Stimulated activated CD8-positive, alpha-beta memory T cell treated with anti-CD3 and anti-CD28 coated beads, Interleukin-15, amount 100 ng/mL, for 24 hours (primary cell): ENCODE measurements around the gene TMC6.

ENCODE experiments used
- DNase-seq: peaks from one replicate; pipeline ENCODE4 v3.0.0-alpha.2; 2020; ENCODE audit warnings: low read depth

Gene TMC6

DNA sequence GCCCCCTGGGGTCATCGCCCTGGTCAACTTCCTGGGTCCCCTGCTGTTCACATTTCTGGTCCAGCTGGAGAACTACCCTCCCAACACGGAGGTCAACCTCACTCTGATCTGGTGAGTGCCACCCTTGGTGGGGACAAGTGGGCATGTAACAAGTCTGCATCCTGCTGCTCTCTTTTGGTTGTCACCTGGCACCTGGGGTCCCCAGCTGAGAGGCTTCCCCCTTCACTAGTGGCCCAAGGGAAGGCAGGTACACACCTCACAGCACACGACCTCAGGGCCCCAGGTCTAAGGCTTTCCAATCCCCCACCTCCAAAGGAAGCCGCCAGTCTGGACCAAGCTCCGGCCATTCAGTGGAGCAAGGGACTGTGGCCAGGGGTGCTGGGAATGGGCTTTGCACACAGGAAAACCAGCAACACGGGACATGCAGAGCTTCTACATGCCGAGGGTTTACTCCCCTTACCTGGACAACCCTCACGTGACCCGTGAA, 6.4 kb upstream of the TMC6 start:
- DNase-seq: no peak

GRCh38 chr17:78133971-78134898, 5.7 kb upstream of the TMC6 start:
- DNase-seq: no peak

- no peak for DNase-seq
Measured at GRCh38 chr17:78133179-78133951, 4.8 kb upstream of the TMC6 start.

DNA sequence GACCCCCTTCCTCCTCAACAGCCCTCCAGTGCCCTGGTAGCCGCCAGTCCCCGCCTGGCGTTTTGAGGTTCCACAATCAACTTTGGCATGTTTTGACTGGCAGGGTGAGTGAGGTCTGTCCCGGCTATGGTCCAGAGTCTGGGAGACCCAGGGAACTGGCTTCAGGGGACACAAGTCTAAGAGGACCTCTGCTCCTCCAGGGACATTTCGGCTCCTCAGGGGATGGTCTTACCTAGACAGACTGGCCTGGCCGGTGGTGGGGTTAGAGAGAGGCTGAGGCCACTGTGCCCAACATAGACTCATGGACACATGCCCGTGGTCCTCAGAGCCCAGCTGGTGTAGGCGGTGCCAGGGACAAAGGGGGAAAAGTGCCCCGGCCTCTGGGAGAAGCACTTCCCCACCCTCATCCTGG, 4.2 kb upstream of the TMC6 start:
- no peak for DNase-seq

DNA sequence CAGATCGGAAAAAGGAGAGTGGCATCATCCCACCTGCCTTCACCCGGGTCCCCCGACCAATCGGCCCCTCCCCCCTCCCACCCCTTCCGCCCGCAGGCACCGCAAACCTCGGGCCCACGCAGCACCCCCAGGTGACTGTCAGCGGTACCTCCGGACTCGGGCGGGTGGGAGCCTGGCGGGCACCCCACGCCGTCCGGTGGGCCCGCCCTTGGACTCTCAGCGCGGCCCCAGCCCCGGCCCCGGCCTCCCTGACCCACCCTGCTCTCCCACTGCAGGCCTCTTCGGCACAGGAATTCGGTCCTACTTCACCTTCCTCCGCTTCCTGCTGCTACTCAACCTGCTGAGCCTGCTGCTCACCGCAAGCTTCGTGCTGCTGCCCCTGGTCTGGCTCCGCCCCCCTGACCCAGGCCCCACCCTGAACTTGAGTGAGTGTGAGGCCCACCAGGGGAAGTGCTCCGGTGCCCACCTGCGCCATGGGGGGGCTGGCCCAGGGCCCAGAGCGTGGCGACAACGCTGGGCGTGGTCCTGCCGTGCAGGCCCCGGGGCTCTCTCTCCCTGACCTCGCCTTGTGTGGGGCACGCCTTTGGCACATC, 3.6 kb upstream of the TMC6 start:
- DNase-seq: no peak

- DNase-seq: no peak
Measured at GRCh38 chr17:78131172-78132083, 2.9 kb upstream of the TMC6 start.

- no peak for DNase-seq
Measured at GRCh38 chr17:78130437-78131101, 2.0 kb upstream of the TMC6 start, which contains the start of gene TMC8. Gene TMC8, plus strand, starts transcription at chr17:78130771. Its CDS starts 818 bp downstream, at chr17:78131589.

- DNase-seq: no peak
Measured at GRCh38 chr17:78130090-78130436, 1.5 kb upstream of the TMC6 start.

DNA sequence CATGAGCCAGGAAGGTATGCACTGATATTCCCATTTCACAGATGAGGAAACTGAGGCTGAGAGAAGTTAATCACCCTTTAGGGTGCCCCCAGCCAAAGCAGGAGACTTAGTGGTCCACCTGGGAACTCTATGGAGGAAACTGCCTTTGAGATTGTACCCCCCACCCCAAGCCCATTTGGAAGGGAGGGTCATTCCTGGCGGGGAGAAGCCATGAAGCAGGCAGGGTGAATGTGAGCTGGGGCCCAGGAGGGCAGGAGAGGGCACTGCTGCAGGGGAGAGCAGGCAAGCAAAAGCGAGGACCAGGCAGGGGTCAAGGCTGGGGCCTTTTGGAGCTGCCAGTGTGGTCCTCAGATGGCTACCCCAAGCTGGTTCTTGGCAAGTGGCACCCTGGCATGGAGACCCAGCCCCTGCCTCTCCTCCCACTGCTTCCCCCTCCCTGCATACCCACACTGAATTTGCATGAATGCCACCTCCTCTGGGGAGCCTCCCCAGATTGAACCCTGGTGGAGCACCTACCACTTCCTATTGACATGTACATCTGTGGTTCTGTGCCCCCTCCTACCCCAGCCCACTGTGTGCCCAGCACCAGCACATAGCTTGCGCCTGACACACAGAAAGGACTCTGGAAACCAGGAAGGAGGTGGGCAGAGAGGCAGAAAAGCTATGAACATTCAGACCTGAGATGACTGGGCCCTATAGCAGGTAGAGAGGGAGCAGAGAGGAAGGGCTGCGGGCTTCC, 965 bp upstream of the TMC6 start:
- no peak for DNase-seq

GRCh38 chr17:78127888-78128550, 536 bp downstream of the TMC6 start:
- DNase-seq: no peak

DNA sequence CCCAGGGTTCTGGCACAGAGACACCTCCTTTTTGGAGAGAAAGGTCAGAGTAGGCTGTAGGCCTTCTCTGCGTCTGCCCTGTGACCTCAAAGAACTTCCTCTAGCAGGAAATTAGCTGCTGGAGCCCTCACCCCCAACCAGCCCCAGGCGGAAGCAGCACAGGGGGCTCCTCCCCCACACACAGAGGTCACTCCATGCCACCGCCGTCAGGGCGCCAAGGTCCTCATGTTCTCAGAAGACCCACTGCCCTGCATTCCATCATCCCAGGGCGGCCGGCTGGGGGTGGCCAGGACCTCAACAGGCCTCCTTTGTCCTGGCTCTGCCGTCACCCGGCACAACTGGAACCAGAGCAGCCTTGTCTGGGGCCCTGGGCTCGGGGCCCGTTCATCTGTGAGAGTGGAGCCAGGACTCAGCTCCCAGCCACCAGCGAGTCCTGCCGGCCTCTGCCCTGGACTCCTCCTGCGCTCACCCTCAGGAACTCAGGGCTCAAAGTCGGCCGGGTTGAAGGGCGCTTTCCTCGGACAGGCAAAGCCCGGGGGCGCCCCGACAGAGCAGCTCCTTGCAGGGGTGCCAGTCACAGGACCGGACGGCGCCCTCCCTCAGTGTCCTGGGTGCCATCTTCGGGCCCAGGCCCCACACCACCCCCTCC, 1.2 kb downstream of the TMC6 start:
- DNase-seq: no peak

GRCh38 chr17:78126895-78127238, 1.7 kb downstream of the TMC6 start:
- DNase-seq: no peak

DNA sequence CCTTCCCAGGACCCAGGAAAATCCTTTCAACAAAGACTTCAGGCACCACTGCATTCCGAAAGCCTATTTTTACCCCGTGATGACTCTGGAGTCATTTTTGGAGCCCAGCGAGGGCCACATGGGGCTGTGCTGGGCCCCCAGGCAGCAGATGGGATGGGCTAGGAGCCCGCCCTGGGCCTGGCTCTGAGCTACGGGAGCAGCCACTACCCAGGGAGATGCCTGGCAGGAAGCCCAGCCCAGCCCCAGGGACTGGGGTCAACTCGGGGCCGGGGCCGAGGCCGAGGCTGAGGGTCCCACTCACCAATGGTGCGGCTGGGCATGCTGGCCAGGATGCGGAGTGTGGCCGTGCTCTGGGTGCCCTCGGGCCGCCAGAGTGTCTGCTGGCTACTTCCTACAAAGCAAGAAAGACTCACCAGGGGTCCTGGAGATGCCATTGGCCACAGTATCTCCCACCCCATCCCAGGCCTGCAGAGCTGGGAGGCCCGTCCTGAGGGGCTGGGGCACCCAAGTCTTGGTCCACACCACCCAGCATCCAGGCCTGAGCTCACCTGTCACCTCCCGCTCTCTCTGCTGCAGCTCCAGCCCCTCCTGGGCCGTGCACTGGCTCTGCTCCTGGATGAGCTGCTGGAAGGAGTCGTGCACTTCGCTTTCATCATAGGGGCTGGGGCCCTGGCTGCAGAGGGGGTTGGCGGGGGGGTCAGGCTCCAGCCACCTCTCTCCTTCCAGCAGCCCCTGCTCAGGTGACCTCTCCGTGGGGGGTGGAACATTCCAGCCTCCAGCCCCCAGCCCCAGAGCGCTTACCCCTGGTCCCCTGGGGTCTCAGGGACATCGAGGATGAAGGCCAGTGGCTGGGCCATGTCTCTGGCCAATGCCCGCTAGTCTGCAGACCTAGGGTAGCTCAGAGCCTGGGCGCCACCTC, 2.3 kb downstream of the TMC6 start:
- no peak for DNase-seq

DNA sequence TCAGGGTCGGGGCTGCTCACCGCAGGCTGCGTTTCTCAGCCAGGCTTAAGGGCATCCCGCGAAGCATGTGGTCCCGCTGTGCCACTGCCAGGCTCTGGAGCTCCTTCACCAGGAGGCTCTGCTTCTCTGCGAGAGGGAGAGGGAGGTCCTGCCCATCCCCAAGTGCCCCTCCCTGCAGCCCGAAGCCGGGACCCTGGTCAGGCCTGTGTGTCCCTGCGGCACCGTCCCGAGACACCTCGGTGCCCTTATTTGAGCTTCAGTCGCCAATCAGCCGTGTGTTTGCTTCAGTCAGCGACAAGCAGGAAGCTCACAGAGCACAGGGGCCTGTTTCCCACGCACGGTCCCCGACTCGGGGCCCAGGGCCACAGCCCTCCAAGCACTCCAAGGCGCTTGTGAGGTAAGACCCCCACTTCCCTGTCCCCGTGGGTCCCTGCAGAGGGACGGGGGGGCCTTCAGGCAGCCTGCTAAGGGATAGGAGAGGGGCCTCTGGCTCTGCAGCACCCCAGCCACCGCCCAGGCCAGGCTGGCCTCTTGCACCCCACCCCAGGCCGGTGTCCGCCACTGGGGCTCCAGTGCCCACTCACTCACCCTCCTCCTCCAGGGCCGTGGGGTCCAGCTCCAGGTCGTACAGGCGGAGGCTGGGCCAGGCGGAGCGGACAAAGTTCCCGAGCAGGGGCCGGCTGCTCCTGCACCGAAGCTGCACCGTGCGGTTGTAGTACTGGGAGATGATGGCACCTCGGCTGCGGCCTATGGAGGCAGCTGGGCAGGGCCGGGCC, 3.2 kb downstream of the TMC6 start:
- no peak for DNase-seq

DNA sequence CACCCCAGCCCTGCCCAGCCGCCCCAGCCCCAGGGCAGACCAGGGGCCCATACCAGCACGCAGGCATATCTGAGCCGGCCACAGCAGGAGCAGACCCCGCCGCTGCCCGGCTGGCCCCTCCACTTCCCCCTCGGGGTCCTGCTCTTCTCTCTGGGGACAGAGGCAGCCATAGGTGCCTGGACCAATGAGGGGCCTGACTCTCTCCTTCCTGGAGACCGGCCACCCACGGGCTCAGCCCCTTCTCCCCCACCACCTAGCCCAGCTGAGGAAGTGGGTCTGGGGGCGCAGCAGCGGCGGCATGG, 3.8 kb downstream of the TMC6 start:
- DNase-seq: no peak

DNA sequence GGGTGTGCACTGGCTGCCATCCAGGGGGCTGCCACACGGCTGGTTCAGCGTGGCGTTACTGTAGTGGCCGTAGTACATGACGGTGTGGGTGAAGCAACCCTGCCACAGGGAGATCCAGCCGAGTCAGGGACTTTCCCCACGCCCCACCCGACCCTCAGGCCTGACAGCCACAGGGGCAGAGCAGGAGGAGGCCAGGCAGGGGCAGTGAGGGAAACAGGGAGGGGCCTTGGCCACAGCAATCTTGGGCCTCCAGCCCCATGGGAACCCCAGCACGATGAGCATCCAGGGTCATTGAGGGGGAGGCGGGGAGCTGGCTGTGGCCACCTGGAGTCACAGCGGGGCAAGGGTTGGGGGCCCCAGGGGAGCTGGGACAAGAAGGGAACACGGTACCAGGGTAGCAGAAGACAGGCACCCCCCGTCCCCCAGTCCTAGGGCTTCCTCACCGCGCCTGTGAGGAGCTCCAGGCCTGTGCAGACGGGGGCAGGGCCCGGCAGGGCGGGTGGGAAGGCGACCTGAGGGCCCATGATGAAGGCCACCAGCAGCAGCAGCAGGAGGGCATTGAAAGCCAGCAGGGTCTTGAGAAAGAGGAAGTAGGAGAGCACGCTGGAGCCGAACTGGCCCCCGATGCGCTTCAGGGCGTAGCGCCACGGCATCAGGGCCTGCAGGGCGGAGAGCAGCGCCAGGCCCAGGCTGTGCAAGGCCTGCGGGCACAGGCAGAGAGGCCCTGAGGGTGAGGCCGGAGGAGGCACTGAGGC, 4.3 kb downstream of the TMC6 start:
- no peak for DNase-seq
